Fibroblast of lung (primary cell): ENCODE results near the gene RBM33.

ENCODE experiments used
- EZH2 ChIP-seq: IDR thresholded peaks from 2 replicates; pipeline ENCODE4 v1.5.1; 2012; ENCODE audit warnings: low read length, control low read depth, mild to moderate bottlenecking; ENCODE audit errors: missing control alignments
- TF ChIP-seq, protein P1 (sequence below), 2 donors: IDR thresholded peaks in 1 of 2; conservative IDR thresholded peaks in 1 of 2; 1 replicate in 1 of 2; 2 replicates in 1 of 2; pipeline ENCODE4 v1.5.1; 2011 to 2012; ENCODE audit warnings: low read length in 2 of 2, control low read depth in 1 of 2, inconsistent platforms in 1 of 2, low read depth in 1 of 2, mild to moderate bottlenecking in 1 of 2

DNA sequence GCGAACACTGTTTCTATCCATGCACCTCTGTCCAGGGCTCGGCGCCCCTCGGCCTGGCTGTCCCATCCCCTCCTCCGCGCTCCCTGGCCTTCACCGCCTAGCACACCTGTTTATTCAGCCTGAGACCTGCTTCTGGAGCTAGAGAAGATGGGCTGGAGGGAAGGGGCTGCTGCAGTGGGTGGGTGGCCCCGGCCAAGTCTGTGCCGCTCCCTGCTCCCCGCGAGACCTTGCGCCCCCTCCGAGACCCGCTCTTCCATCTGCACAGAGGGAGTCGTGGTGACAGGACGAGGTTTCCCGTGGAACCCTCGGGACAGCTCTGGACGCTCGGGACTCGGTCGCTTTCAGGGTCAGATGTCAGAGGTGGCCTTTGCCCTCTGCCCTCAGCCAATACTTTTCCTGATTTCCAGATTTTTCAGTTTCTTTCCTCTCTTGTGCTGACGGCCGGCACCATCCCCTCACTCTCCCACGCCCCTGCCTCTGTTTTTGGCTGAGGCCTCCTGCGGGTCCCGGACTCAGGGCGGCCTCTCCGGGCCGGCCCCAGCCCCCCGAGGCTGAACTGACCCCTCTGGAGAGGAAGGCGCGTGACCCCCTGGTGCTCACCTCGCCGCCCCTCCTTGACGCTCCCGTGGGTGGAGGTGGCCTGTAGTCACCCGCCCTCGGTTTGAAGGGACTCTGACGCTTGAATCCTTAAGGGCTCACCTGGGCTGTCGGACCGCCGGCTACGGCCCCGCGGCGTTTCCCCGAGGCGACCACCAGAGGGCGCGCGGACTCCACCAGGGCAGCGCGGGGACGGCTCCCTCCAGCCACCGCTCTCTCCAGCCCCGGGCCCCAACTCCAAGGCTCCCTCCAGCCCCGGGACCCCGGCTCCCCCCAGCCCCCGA, 152.2 kb downstream of the RBM33 start:
- TF ChIP-seq, protein P1, sequence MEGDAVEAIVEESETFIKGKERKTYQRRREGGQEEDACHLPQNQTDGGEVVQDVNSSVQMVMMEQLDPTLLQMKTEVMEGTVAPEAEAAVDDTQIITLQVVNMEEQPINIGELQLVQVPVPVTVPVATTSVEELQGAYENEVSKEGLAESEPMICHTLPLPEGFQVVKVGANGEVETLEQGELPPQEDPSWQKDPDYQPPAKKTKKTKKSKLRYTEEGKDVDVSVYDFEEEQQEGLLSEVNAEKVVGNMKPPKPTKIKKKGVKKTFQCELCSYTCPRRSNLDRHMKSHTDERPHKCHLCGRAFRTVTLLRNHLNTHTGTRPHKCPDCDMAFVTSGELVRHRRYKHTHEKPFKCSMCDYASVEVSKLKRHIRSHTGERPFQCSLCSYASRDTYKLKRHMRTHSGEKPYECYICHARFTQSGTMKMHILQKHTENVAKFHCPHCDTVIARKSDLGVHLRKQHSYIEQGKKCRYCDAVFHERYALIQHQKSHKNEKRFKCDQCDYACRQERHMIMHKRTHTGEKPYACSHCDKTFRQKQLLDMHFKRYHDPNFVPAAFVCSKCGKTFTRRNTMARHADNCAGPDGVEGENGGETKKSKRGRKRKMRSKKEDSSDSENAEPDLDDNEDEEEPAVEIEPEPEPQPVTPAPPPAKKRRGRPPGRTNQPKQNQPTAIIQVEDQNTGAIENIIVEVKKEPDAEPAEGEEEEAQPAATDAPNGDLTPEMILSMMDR (conservative IDR thresholded peaks at IDR 0.05 in 1 of 2, IDR thresholded peaks at IDR 0.05 in 1 of 2; ENCODE audit: low read depth in 1 of 2, low read length in 2 of 2) = peak in 1 of 2 donors; percentile 62
- no peak for TF ChIP-seq EZH2
